Measurements from ENCODE around the gene DHRSX. TPM values are rescaled to one million over a fixed set of nuclear protein-coding genes. Genes with fewer than 3 reads are reported as not detected.
"Not testable (repeated sequence)": the region's sequence is repeated elsewhere in the genome, so short reads cannot be mapped to it uniquely, and the experiment has no call there.

Gene DHRSX
- total and polyA plus RNA-seq, 2 donors (not counting 3 experiments of a cell fraction or from before 2014, with no cell fraction given): 27.1 to 37.7 TPM

DNA sequence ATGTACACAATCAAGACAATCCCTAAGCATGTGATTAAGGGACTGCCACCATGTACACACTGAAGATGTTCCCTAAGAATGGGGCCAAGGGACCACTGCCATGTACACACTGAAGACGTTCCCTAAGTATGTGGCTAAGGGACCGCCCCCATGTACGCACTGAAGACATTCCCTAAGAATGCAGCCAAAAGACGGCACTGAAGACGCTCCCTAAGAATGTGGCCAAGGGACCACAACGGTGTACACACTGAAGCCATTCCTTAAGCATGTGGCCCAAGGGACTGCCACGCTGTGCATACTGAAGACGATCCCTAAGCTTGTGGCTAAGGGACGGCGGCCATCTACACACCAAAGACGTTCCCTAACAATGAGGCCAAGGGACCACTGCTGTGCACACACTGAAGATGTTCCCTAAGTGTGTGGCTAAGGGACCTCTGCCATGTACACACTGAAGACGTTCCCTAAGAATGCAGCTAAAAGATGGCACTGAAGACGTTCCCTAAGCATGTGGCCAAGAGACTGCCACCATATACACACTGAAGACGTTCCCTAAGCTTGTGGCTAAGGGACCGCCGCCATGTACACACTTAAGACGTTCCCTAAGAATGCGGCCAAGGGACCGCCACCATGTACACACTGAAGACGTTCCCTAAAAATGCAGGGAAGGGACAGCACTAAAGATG lies 26.4 kb downstream of the DHRSX start:
- no peak overlapping the region for H3K27ac ChIP-seq (ENCODE audit: insufficient read depth, low read depth, low read length)
- DNase-seq (ENCODE audit: low read depth, low spot score) (no peak), FAIRE-seq (no peak)
- no peaks in the 10 kb centered on the region for H3K36me3 ChIP-seq (ENCODE audit: control insufficient read depth in 2 of 2, extremely low read depth in 1 of 2, insufficient read depth in 2 of 2, low read length in 2 of 2)
- H3K4me3 ChIP-seq (replicated peaks in 1 of 3; ENCODE audit: insufficient read depth in 1 of 3, low read depth in 1 of 3, low read length in 3 of 3): no peak overlapping the region
- dilution Hi-C loops (cut with MboI; ENCODE audit: extremely low pct_ligation_motif_present, low sequenced_read_pairs) (no loop called here), intact Hi-C loops (cut with micrococcal nuclease) (no loop called here)
- TF ChIP-seq MYC (IDR thresholded peaks at IDR 0.05; ENCODE audit: low read depth, low read length): no peak
- TF ChIP-seq FOS (IDR thresholded peaks at IDR 0.05; ENCODE audit: borderline replicate concordance, insufficient read depth, low read length): no peak
- TF ChIP-seq, protein P1, sequence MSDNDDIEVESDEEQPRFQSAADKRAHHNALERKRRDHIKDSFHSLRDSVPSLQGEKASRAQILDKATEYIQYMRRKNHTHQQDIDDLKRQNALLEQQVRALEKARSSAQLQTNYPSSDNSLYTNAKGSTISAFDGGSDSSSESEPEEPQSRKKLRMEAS (IDR thresholded peaks at IDR 0.05; ENCODE audit: insufficient read depth, insufficient read length): no peak
- no peak for TF ChIP-seq JUN (IDR thresholded peaks at IDR 0.05; ENCODE audit: borderline replicate concordance, insufficient read depth, insufficient read length, low read depth)
- no peak for TF ChIP-seq POLR2A (IDR thresholded peaks at IDR 0.05; ENCODE audit: low read depth, low read length)
- no peaks in the 10 kb centered on the region for H4K20me1 ChIP-seq (replicated peaks; ENCODE audit: control insufficient read depth, extremely low read depth, insufficient read depth, low read length)
- H3K27me3 ChIP-seq (ENCODE audit: control insufficient read depth in 2 of 2, insufficient read depth in 2 of 2, low read length in 2 of 2): no peaks in the 10 kb centered on the region
- no peak overlapping the region for H3K4me2 ChIP-seq (ENCODE audit: insufficient read depth, low read length)
- H3K79me2 ChIP-seq (ENCODE audit: control insufficient read depth, insufficient read depth, low read length): peaks cover 23% of the 10 kb centered on the region
- H2AFZ ChIP-seq (ENCODE audit: low read depth, low read length): no peak overlapping the region
- H3K4me1 ChIP-seq (ENCODE audit: control insufficient read depth, extremely low read depth, insufficient read depth, low read length): no peaks in the 10 kb centered on the region
- H3K9me1 ChIP-seq (replicated peaks; ENCODE audit: control insufficient read depth, extremely low read depth, insufficient read depth, low read length): no peaks in the 10 kb centered on the region
- ChIA-PET CTCF (no interaction called here), POLR2A (no interaction called here)
- H3K9ac ChIP-seq (replicated peaks; ENCODE audit: extremely low read depth, insufficient read depth, low read length): no peak overlapping the region
- no peaks in the 10 kb centered on the region for H3K9me3 ChIP-seq (replicated peaks; ENCODE audit: control insufficient read depth, insufficient read depth, low read length)
- BruUV-seq (replicated peaks): no TSS peak

DNA sequence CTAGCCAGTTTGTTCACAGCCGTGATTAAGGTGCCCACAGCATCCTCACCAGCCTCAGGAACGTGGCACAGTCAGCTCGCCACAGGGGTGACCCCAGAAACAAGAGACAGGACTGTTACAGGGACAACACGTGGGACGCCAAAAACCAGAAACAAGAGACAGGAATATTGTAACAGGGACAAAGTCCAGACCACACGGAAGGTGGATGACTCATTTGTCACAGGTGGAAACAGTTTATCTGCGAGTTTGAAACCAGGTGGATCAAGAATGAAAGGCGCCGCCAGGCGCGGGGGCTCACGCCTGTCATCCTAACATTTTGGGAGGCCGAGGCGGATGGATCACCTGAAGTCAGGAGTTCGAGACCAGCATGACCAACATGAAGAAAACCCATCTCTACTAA lies 27.7 kb downstream of the DHRSX start:
- POLR2A ChIA-PET; intact Hi-C loops (cut with micrococcal nuclease); H3K9me3 ChIP-seq (replicated peaks; ENCODE audit: control insufficient read depth, insufficient read depth, low read length); H3K9ac ChIP-seq (replicated peaks; ENCODE audit: extremely low read depth, insufficient read depth, low read length); H3K9me1 ChIP-seq (replicated peaks; ENCODE audit: control insufficient read depth, extremely low read depth, insufficient read depth, low read length); BruUV-seq (replicated peaks); H4K20me1 ChIP-seq (replicated peaks; ENCODE audit: control insufficient read depth, extremely low read depth, insufficient read depth, low read length); H3K4me1 ChIP-seq (ENCODE audit: control insufficient read depth, extremely low read depth, insufficient read depth, low read length); H3K27ac ChIP-seq (ENCODE audit: insufficient read depth, low read depth, low read length); H3K27me3 ChIP-seq (ENCODE audit: control insufficient read depth in 2 of 2, insufficient read depth in 2 of 2, low read length in 2 of 2); FAIRE-seq; DNase-seq (ENCODE audit: low read depth, low spot score); CTCF ChIA-PET; dilution Hi-C loops (cut with MboI; ENCODE audit: extremely low pct_ligation_motif_present, low sequenced_read_pairs); H3K4me3 ChIP-seq (replicated peaks in 1 of 3; ENCODE audit: insufficient read depth in 1 of 3, low read depth in 1 of 3, low read length in 3 of 3); H3K4me2 ChIP-seq (ENCODE audit: insufficient read depth, low read length); H3K36me3 ChIP-seq (ENCODE audit: control insufficient read depth in 2 of 2, extremely low read depth in 1 of 2, insufficient read depth in 2 of 2, low read length in 2 of 2); H2AFZ ChIP-seq (ENCODE audit: low read depth, low read length): not testable (repeated sequence)
- H3K79me2 ChIP-seq (ENCODE audit: control insufficient read depth, insufficient read depth, low read length): peaks cover 13% of the 10 kb centered on the region

All from endothelial cell of umbilical vein (primary cell).